HepG2 (cell line): ENCODE data around the gene LRRTM3.

Experiments used
- GRHL1 ChIP-seq: sonication (generic); formaldehyde crosslinking; conservative IDR thresholded peaks from 2 replicates; pipeline ENCODE4 v1.8.0; 2022; ENCODE audit warnings: missing genetic modification reagents
- KAT8 ChIP-seq: IDR thresholded peaks from 2 replicates; pipeline ENCODE4 v1.6.1; 2016; ENCODE audit warnings: missing genetic modification reagents, missing compliant biosample characterization
- MAX ChIP-seq: IDR thresholded peaks from 2 replicates; pipeline ENCODE4 v1.6.1; 2012; ENCODE audit warnings: inconsistent platforms
- MEIS1 ChIP-seq: sonication (generic); formaldehyde crosslinking; IDR thresholded peaks from 2 replicates; pipeline ENCODE4 v1.9.0; 2021; ENCODE audit warnings: mild to moderate bottlenecking, missing genetic modification reagents, moderate library complexity, borderline replicate concordance
- MTA1 ChIP-seq: sonication (generic); formaldehyde crosslinking; IDR thresholded peaks from 2 replicates; pipeline ENCODE4 v1.4.0; 2020; ENCODE audit warnings: missing genetic modification reagents, mild to moderate bottlenecking, borderline replicate concordance
- MXI1 ChIP-seq: IDR thresholded peaks from 3 replicates; pipeline ENCODE4 v1.6.1; 2012; ENCODE audit warnings: low read depth, low read length, inconsistent platforms, borderline replicate concordance
- SRSF1 ChIP-seq: fragments of 200-400 bp; formaldehyde crosslinking; optimal IDR thresholded peaks from 2 replicates; pipeline ENCODE3; 2017; ENCODE audit warnings: mild to moderate bottlenecking, low read depth, low read length, moderate library complexity
- U2AF2 ChIP-seq: fragments of 200-400 bp; formaldehyde crosslinking; IDR thresholded peaks from 2 replicates; pipeline ENCODE4 v1.6.1; 2017; ENCODE audit warnings: low read depth, mild to moderate bottlenecking, low read length
- YY1 ChIP-seq: IDR thresholded peaks from 2 replicates; pipeline ENCODE4 v1.6.1; 2011; ENCODE audit warnings: low read length, low read depth, moderate library complexity, mild to moderate bottlenecking; ENCODE audit not compliant: insufficient read depth, insufficient replicate concordance
- ZNF253 ChIP-seq: sonication (generic); formaldehyde crosslinking; IDR thresholded peaks from 2 replicates; pipeline ENCODE4 v1.8.0; 2022; ENCODE audit warnings: mild to moderate bottlenecking, missing genetic modification reagents, borderline replicate concordance
- ZNF687 ChIP-seq: sonication (generic); formaldehyde crosslinking; IDR thresholded peaks from 2 replicates; pipeline ENCODE4 v1.5.1; 2020; ENCODE audit warnings: mild to moderate bottlenecking, missing genetic modification reagents, moderate library complexity
- ZSCAN31 ChIP-seq: sonication (generic); formaldehyde crosslinking; IDR thresholded peaks from 2 replicates; pipeline ENCODE4 v1.5.0; 2020; ENCODE audit warnings: low read depth, mild to moderate bottlenecking, missing genetic modification reagents
- TF ChIP-seq, protein P1 (sequence below): sonication (generic); formaldehyde crosslinking; IDR thresholded peaks from 2 replicates; pipeline ENCODE4 v1.8.0; 2022; ENCODE audit warnings: low read depth, missing genetic modification reagents
- TF ChIP-seq, protein P2 (sequence below): sonication (generic); formaldehyde crosslinking; IDR thresholded peaks from 2 replicates; pipeline ENCODE4 v1.4.0; 2020; ENCODE audit warnings: low read depth, mild to moderate bottlenecking, missing genetic modification reagents

DNA sequence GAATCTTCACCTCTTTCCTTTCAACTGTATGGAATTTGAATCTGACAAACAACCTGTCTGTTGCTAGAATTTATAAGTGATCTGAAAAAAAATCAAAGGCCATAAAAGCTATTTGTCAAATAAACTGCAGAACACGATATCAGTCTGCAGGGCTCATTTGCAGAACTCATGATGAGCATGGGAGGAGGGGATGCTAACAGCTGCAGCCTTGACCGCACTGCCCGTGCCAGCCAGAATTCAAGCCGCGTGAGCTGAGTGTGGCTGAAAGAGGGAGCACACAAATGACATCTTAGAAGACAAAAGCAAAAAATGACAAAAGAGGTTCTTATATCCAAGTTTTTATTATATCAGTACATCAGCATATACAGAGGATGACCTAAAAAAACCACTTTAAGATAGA, 15.7 kb downstream of the LRRTM3 start:
- no peak for TF ChIP-seq GRHL1 (CRISPR knock-in tag)
- no peak for TF ChIP-seq MXI1
- TF ChIP-seq MTA1 (CRISPR knock-in tag) = no peak
- TF ChIP-seq MEIS1 (CRISPR knock-in tag) = no peak
- no peak for TF ChIP-seq ZNF253
- TF ChIP-seq U2AF2 = no peak
- TF ChIP-seq ZNF687 (CRISPR knock-in tag) = no peak
- TF ChIP-seq MAX = no peak
- no peak for TF ChIP-seq SRSF1
- no peak for TF ChIP-seq YY1
- TF ChIP-seq, protein P1, sequence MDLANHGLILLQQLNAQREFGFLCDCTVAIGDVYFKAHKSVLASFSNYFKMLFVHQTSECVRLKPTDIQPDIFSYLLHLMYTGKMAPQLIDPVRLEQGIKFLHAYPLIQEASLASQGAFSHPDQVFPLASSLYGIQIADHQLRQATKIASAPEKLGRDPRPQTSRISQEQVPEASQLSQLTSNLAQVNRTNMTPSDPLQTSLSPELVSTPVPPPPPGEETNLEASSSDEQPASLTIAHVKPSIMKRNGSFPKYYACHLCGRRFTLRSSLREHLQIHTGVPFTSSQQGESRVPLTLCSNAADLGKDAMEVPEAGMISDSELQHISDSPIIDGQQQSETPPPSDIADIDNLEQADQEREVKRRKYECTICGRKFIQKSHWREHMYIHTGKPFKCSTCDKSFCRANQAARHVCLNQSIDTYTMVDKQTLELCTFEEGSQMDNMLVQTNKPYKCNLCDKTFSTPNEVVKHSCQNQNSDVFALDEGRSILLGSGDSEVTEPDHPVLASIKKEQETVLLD = no peak
- TF ChIP-seq KAT8 (CRISPR knock-in tag) = no peak
- TF ChIP-seq, protein P2, sequence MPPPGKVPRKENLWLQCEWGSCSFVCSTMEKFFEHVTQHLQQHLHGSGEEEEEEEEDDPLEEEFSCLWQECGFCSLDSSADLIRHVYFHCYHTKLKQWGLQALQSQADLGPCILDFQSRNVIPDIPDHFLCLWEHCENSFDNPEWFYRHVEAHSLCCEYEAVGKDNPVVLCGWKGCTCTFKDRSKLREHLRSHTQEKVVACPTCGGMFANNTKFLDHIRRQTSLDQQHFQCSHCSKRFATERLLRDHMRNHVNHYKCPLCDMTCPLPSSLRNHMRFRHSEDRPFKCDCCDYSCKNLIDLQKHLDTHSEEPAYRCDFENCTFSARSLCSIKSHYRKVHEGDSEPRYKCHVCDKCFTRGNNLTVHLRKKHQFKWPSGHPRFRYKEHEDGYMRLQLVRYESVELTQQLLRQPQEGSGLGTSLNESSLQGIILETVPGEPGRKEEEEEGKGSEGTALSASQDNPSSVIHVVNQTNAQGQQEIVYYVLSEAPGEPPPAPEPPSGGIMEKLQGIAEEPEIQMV = no peak
- TF ChIP-seq ZSCAN31 (CRISPR knock-in tag) = no peak
